DMS79 (cell line): Measurements from ENCODE around the gene PARL.
"Not testable (repeated sequence)": the region's sequence is repeated elsewhere in the genome, so short reads cannot be mapped to it uniquely, and the experiment has no call there.

Experiments used
- DNase-seq: peaks from one replicate; lab custom pipeline; 2025; lab: John Stamatoyannopoulos, UW

The PARL gene

DNA sequence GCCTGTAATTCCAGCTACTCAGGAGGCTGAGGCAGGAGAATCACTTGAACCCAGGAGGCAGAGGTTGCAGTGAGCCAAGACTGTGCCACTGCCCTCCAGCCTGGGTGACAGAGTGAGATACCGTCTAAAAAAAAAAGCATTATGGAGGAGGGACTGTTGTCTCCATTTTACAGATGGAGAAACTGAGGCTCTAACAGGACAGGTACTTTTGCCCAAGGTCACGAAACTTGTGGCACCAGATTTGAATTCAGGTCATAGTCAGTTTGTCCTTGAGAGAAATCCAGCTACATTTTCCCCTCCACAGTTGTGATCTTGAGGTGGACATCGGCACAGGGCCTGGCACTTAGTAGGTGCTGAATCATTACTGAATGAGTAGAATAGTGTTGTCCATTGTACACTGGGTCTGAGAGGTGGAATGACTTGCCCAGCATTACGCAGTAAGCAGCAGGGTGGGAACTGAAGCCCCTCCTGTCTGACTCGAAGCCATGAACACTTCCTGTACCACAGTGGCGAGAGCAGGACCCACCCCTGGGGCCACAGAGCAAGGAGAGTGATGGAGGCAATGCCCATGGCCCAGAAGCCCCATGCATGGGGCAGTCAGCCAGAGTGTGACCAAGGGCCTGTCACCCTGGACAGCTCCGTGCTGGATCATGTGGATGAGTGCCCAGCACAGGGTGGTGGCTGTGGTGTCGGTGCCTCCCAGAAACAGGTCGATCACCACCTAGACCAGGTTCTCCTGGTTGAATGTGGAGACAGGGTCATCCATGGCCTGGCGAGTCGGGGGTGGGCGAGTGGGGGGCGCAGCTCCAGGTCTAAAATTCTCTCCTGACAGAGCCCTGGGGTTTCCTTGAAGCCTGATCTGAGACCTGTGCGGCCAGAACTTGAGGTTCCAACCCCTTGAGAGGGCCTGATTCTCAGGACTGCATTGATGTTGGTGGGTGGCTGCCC lies 20.4 kb upstream of the PARL start:
- no peak for DNase-seq

DNA sequence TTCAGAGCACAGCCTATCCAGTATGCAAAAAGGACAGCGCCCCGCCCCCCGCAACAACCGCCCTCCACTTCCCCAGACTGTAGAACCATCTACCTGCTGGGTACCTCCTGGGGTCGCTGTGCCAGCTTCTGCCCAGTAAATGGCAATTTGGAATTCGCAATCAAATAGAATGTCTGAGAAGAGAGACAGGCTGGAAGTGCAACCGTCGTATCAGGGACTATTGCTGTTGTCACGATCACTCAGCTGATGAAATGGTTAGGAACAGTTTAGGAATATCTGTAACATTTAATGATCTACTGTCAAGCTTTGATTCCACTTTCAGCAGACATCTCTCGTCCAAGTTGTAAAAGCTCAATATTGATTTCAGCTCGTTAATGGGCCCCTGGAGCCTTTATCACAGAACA lies 13.3 kb upstream of the PARL start:
- no peak for DNase-seq

DNA sequence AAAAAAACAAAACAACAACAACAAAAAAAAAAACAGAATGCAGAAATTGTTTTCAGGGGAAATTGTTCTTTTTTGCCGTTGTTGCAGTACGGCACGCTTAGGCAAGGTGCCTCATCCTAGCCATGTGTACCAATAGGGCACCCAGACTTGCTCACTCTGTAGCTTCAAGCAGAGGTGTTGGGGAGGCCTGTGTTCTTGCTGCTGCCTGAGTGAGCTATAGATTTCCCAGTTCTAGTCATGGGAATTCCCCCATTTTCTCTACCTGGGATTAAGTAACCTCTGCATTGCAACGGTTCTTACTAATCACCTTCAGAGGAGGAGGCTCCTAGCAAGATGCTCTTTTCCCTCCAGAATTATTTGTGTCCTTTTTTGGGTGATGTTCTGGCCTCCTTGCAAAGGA lies 12.9 kb upstream of the PARL start:
- no peak for DNase-seq

DNA sequence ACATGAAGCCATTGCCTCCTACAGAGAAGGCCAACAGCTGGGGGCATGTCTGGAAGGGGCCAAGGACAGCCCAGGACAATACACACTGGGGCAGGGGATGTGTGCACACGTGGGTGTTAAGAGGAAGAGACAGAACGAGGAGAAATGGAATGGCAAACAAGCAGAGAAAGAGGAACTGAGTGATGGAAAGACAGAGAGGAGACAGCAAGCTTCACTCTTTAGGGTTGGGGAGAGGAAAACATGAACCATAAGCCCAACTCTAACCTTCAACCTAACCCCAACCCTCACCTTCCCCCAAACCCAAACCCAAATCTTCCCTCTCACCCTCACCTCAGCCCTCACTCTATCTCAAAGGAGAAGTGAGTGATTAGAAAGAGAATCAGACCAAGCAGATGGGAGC lies 11.9 kb upstream of the PARL start:
- no peak for DNase-seq

DNA sequence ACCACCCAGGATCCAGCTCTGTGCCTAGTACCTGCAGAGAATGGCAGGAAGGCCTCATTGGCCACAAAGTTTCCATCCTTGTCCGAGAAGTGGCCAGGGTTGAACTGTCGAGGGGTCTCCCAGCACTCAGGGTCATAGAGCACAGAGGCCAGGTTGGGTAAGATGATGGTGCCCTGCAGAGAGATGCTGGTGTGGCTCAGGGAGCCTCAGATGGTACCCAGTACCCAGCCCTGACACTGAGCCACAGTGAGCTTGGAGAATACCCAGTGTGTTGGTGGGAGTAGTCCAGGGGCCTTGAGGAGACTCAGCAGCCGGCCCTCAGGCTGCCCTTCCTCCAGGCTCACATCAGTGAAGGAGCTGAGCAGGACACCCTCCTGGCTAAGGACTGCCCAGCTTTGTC lies 11.5 kb upstream of the PARL start:
- no peak for DNase-seq

DNA sequence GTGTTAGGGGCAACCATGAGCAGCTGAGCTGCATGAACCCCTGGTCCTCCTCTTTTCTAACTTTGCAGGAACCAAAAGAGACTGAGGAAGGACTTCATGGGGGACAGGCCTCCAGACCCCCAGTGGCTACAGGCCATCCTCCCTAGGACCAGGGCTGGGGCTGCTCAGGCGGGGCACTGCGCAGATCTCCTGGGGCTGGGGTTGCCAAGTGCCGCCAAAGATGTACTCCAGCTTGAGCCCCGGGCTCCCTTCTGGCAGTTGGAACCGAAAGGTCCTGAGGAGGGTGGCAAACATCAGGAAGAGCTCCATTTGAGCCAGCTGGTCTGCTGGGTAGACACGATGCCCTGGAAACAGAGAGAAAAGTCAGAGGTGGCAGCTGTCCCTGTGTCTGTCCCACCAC lies 11.1 kb upstream of the PARL start:
- no peak for DNase-seq

DNA sequence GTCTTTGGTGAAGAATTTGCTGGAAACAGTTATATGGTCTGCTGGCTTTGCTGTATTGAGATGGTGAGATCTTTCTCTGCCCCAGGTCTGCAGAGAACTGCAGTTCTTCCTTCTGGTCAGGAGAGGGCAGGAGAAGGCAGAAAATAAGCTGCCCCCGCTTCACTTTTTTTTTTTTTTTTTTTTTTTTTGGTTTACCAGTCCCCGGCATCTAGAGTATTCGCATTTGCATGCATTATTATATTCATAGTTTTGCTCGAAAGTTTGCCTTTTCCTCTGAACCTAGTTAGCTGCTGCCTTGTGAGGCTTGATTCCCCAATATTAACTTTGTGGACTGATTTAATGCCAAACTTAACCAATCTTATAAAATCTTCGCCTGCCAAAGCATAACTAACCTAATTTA lies 10.6 kb upstream of the PARL start:
- DNase-seq, result peak; percentile 25

DNA sequence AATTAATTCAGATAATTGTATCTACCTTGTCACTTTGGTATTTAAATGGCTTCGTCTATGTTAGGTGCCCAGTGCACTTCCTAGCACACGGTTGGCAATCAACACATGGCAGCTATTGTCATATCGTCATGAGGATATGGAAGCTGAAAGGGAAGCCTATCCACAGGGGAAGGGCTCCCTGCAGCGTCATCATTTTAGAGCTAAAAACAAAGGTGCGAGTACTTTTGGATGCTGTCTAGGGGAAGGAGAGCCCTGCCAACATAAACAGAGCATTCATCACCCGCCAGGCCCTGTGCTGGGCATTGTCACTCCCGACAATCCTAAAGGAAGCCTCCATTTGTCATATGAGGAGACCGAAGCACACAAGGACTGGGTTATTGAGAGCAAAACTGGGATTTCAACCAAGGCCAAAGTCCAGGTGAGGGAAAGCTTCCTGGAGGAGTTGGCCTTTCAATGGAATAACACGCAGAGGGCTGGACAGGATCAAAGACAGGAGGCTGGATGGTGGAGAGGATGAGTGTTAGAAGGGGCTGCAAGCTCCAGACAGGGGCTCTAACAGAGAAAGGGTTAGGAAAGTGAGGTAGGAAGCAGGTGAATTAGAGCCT lies 8.0 kb upstream of the PARL start:
- DNase-seq, result no peak

DNA sequence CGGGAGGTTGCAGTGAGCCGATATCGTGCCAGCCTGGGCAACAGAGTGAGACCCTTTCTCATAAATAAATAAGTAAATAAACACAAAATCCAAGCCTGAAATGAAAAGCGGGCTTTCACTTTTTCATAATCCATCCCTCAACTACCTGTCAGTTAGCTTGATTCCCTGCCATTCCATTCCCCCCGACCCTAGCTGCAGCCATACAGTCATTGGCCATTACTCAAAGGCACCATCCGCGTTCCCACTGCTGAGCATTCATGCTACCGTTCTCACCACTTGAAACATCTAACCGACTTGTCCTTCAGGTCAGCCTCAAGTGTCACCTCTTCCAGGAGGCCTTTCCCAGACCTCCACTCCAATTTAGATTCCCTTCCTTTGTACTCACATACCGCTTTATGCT lies 1.1 kb upstream of the PARL start:
- DNase-seq, result no peak

DNA sequence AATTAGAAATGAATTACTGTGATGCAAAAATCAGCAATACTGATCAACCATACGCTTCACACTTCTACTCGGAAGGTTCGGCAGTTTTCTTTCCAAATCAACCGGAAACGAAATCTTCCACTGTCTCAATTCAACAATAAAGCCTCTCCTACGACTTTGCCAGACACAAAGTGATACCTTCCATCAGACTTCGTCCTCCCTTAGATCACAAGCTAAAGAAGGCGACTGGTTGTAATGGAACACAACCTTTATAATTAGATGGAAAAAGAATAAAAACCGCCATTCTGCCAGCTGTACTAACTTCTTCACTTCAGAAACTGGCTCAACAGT lies 618 bp downstream of the PARL start:
- DNase-seq, result no peak

DNA sequence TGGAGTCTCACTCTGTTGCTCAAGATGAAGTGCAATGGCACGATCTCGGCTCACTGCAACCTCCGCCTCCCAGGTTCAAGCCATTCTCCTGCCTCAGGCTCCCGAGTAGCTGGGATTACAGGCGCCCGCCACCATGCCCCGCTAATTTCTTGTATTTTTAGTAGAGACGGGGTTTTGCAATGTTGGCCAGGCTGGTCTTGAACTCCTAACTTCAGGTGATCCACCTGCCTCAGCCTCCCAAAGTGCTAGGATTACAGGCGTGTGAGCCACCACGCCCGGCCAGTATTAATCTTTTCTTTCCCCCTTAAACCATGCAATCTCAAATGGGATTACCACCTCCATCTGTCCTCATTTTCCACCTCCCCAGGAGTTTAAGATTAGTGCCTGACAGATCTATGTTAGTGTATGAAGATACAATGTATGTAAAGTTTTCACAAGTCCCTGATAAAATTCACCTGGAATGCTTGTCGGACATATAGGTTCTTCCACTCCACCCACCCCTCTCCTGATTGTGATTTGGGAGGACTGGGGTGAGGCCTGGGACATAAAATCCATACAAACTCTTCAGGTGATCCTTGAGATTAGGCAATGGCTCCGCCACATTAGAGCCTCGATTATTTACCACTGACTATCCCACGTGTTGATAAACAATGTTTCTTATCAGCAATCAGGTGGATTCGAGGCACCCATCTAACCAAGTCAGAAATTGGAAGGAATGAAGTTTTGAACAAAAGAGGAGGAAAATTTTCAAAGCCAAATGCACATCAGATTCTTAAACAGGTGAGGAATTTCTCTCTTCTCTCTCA lies 1.2 kb downstream of the PARL start:
- DNase-seq, result no peak

DNA sequence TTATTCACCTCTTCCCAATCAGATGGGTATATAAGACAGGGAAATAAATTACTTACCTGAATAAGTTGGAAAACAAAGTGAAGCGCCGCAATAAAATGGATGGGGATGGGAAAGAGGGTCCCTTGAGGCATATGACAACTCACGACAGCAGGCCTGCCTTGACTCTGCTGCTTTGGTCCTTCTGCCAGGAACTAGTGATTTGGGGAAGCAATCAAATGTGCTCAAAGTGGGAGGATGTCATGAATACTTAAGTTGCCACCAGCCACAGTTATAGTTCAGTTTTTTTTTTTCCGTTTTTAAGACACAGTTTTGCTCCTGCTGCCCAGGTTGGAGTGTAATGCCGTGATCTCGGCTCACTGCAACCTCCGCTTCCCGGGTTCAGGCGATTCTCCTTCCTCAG lies 4.6 kb downstream of the PARL start:
- DNase-seq, result no peak

DNA sequence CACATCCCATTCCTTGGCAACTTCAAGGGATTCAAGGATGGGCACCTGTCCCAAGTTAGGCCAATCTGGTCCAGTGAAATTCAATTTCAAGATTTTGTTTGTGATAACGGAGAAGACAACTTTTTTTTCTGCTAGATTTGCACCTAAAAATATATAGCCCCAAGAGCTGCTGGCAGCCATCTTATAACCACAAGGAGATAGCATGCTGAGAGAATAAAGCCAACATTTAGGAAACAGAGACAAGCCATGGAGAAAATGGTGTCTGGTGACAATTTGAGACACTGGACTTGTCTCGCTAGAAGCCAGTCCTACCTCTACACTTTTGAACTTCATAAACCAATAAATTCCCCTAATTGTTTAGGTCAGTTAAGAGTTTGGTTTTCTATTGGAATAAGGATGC lies 5.4 kb downstream of the PARL start:
- no peak for DNase-seq

DNA sequence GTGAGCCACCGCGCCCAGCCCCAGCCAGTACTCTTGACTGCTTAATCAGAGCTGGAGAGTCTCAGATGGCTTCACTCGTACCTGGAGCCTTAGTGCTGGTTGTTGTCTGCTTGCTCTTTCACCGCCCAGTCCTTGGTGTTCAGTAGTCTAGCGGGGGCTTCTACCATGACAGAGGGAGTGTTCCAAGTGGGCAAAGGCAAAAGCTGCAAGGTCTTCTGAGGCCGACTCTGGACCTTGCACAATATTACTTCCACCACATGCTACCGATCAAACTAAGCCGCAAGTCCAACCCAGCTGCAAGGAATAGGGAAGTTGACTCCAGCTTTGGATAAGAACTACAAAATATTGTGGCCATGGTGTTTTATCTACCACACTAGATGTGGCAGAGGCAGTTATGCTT lies 6.6 kb downstream of the PARL start:
- DNase-seq, result no peak

DNA sequence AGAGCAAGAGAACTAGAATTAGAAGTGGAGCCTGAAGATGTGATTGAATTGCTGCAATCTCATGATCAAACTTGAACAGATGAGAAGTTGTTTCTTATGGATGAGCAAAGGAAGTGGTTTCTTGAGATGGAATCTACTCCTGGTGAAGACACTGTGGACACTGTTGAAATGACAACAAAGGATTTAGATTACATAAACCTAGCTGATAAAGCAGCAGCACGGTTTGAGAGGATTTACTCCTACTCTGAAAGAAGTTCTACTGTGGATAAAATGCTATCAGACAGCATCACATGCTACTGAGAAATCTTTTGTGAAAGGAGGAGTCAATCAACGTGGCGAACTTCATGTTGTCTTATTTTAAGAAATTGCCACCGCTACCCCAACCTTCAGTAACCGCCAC lies 7.5 kb downstream of the PARL start:
- not testable (repeated sequence) for DNase-seq

DNA sequence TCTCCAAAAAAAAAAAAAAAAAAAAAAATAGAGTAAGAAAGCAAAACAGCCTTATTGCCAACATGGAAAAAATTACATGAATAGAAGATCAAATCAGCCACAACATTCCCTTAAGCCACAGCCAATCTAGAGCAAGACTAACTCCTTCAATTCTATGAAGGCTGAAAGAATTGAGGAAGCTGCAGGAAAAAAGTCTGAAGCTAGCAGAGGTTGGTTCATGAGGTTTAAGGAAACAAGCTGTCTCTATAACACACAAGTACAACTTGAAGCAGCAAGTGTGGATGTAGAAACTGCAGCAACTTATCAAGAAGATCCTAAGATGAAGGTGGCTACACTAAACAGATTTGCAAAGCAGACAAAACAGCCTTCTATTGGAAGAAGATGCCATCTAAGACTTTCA lies 9.3 kb downstream of the PARL start:
- DNase-seq, result no peak

DNA sequence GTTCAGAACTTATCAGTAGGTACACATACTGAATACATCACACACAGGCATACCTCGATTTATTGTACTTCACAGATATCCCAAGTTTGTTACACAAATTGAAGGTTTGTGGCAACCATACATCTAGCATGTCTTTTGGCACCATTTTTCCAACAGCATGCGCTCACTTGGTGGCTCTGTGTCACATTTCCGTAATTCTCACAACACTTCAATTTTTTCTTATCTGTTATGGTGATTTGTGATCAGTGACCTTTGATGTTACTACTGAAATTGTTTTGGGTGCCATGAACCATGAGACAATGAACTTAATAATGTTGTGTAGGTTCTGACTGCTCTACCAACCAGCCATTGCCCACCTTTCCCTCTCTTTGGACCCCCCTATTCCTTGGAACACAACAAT lies 10.8 kb downstream of the PARL start:
- DNase-seq, result no peak

DNA sequence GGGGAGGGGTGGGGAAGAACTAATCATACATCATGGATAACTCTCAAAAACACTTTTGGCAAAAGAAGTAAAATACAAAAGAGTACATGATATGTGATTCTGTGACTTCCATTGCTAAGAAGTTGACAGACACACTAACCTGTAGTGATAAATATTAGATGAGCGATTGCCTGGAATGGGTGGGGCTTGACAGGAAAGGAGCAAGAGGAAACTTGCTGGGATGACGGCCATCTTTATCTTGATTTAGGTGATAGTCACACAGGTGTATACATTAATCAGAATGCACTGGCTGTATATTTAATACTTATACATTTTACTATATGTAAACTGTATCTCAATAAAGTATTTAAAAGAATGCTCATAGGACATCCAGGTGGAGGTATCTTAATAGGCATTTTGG lies 13.1 kb downstream of the PARL start:
- no peak for DNase-seq

DNA sequence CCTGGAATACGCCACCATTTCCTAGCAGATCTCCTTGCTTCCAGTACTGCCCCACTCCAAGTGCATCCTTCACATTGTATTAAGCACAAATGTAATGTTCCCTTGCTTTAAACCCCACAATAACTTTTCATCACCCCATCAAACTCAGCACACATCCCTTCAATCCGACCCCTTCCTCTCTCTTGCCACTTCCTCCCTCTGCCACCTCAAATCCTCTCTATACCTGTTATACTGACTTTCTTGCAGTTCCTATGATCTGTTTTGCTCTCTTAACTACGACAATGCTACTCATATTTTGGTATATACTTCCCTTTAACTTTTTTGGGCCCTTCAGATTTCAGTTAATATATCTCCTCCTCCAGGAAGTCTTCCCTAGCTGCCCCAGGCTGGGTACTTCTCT lies 14.1 kb downstream of the PARL start:
- DNase-seq, result no peak

DNA sequence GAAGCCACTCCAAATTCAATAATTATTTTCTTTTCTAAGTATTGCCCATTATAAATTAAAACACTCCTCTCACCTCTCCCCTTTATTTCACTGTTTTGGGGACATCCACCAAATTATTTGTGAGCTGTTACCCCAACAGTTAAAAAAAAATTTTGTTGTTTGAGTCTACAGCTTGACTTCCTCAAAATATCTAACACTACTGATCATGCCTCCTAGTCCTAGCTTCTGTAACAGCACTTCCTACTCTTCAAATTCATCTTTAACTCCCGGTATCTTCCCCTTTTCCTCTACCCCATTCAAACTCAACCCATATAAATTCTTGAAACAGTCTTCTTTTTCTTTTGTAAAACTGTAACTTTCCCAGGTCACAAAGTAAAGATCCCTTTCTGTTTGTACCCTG lies 15.9 kb downstream of the PARL start:
- no peak for DNase-seq

DNA sequence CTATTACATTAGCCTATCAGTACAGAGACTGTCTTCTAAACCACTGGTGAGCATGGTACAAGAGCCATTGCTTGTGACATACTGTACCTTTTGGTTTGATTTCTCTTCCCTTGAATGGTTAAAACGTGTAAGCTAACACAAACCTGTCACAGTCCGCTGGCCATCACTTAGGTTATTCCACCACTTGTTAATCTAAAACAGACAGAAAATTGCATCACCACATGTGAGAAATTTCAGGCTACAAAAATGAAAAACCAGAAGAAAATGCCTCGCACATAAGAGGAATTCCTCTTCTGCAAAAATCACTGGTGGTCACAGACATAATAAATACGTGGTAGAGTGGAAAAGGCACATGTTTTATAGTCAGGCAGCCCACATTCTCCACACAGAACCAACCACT lies 22.1 kb downstream of the PARL start:
- DNase-seq, result no peak

DNA sequence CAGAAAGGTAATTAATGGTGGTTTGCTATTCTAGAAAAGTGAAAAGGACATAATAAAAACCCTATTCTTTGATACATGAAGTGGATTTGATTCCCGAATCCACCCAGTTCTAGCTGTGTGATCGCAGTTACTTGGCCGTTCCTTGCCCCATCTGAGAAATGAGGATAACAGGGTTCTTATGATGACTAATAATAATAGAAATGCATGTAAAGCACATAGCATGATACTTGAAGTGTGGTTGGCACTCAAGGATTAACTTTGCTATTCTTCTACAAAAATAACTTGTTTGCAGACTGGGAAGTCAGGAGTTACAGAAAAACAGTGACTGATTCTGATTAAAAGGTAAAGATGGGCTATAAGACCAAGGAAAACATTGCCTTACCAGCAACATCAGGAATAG lies 26.8 kb downstream of the PARL start:
- DNase-seq, result no peak
